ENCODE results near the gene LILRB4.
"Not testable (repeated sequence)": the region's sequence is repeated elsewhere in the genome, so short reads cannot be mapped to it uniquely, and the experiment has no call there.

The LILRB4 gene

DNA sequence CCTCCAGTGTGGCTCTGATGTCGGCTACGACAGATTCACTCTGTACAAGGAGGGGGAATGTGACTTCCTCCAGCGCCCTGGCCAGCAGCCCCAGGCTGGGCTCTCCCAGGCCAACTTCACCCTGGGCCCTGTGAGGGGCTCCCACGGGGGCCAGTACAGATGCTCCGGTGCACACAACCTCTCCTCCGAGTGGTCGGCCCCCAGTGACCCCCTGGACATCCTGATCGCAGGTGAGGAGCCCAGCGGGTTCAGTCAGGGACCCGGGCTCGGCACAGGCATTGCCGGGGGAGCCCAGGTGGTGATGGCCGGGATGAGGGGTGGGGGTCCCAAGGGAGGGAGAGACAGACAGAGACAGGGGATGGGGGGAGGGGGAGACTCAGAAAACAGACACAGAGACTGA, 34.9 kb downstream of the LILRB4 start:
- not testable (repeated sequence) for H3K4ac ChIP-seq (ENCODE audit: low read depth, low read length); H3K79me2 ChIP-seq (ENCODE audit: control insufficient read depth, insufficient read depth, low read length); H3K4me2 ChIP-seq (ENCODE audit: low read length); H2BK5ac ChIP-seq (ENCODE audit: low read length); H3K27me3 ChIP-seq (ENCODE audit: insufficient read depth, low read length, poor library complexity); H3K4me3 ChIP-seq (ENCODE audit: low read length); H2BK15ac ChIP-seq (replicated peaks; ENCODE audit: low read depth); H3K4me1 ChIP-seq (ENCODE audit: control insufficient read depth, low read depth, low read length); DNase-seq; H2BK120ac ChIP-seq (ENCODE audit: low read depth, low read length); H4K8ac ChIP-seq (ENCODE audit: low read depth, low read length); H3K36me3 ChIP-seq (ENCODE audit: control insufficient read depth, insufficient read depth, low read length); H3K18ac ChIP-seq (ENCODE audit: low read length); H3K27ac ChIP-seq (ENCODE audit: low read depth, low read length); H3K9ac ChIP-seq (ENCODE audit: low read length); H3K23ac ChIP-seq (ENCODE audit: low read length); H3K56ac ChIP-seq (ENCODE audit: low read length); H4K5ac ChIP-seq (ENCODE audit: low read length); H2AK5ac ChIP-seq (ENCODE audit: low read length); H3K79me1 ChIP-seq (ENCODE audit: low read length)
- WGBS (ENCODE audit: extremely low coverage, insufficient coverage, low lambda C conversion rate): no CpG with 5 or more reads among the region's 13 CpGs

DNA sequence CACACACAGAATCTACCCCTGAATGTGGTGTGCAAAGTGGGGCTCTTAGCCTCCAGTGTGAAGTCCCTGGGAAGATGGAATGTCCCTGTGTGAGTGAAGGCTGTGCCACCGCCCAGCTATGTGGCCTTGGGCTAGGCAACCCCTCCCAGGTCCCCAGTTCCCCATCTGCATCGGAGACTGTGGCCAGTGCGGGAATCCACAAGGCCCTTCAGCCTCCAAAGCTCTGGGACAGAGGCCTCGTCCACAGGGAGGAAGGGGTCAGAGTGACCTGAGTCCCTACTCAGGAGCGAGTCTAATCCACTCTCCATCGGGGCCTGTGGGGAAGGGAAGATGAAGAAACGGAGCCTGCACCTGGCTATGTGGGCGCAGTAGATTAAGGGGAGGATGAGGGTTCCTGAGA, 42.1 kb downstream of the LILRB4 start:
- no peak overlapping the region for H2BK5ac ChIP-seq (ENCODE audit: low read length)
- no peaks in the 10 kb centered on the region for H3K79me2 ChIP-seq (ENCODE audit: control insufficient read depth, insufficient read depth, low read length)
- H3K18ac ChIP-seq (ENCODE audit: low read length): no peak overlapping the region
- no peak for DNase-seq
- no peaks in the 10 kb centered on the region for H3K36me3 ChIP-seq (ENCODE audit: control insufficient read depth, insufficient read depth, low read length)
- H3K4me1 ChIP-seq (ENCODE audit: control insufficient read depth, low read depth, low read length): no peaks in the 10 kb centered on the region
- H3K23ac ChIP-seq (ENCODE audit: low read length): no peak overlapping the region
- no peaks in the 10 kb centered on the region for H3K27me3 ChIP-seq (ENCODE audit: insufficient read depth, low read length, poor library complexity)
- H2BK120ac ChIP-seq (ENCODE audit: low read depth, low read length): no peak overlapping the region
- H3K4me2 ChIP-seq (ENCODE audit: low read length): no peak overlapping the region
- H4K8ac ChIP-seq (ENCODE audit: low read depth, low read length): no peak overlapping the region
- no peak overlapping the region for H2AK5ac ChIP-seq (ENCODE audit: low read length)
- H4K5ac ChIP-seq (ENCODE audit: low read length): no peak overlapping the region
- WGBS (ENCODE audit: extremely low coverage, insufficient coverage, low lambda C conversion rate): no CpG with 5 or more reads among the region's 8 CpGs
- no peak overlapping the region for H3K9ac ChIP-seq (ENCODE audit: low read length)
- no peaks in the 10 kb centered on the region for H3K79me1 ChIP-seq (ENCODE audit: low read length)
- H3K56ac ChIP-seq (ENCODE audit: low read length): no peak overlapping the region
- H3K27ac ChIP-seq (ENCODE audit: low read depth, low read length): no peak overlapping the region
- no peak overlapping the region for H2BK15ac ChIP-seq (replicated peaks; ENCODE audit: low read depth)
- no peak overlapping the region for H3K4ac ChIP-seq (ENCODE audit: low read depth, low read length)
- no peak overlapping the region for H3K4me3 ChIP-seq (ENCODE audit: low read length)

DNA sequence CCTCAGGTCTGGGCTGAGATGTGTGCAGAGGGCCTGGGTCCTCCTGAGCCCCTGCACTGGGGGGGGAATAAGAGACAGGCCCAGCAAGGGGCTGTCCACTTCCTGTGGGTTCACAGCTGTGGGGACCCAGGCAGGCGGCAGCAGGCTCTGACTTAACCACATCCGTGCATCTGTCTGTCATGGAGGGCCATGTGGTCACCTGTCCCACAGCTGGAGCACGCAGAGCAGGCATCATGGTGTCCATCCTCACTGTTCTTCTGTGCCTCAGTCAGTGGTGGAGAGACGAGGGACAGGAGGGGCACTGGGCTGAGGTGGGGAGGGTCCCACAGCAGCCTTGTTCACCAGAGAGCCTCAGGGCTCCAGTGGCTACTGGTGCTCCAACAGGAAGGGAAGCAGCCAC, 45.2 kb downstream of the LILRB4 start:
- Histone ChIP-seq H3K4me2 (ENCODE audit: low read length) (no peak overlapping the region), H3K23ac (ENCODE audit: low read length) (no peak overlapping the region), H3K4me1 (ENCODE audit: control insufficient read depth, low read depth, low read length) (no peaks in the 10 kb centered on the region), H4K5ac (ENCODE audit: low read length) (no peak overlapping the region), H3K36me3 (ENCODE audit: control insufficient read depth, insufficient read depth, low read length) (no peaks in the 10 kb centered on the region), H3K56ac (ENCODE audit: low read length) (no peak overlapping the region), H3K18ac (ENCODE audit: low read length) (no peak overlapping the region), H3K27ac (ENCODE audit: low read depth, low read length) (no peak overlapping the region), H2BK15ac (replicated peaks; ENCODE audit: low read depth) (no peak overlapping the region), H3K9ac (ENCODE audit: low read length) (no peak overlapping the region), H3K79me1 (ENCODE audit: low read length) (no peaks in the 10 kb centered on the region), H3K27me3 (ENCODE audit: insufficient read depth, low read length, poor library complexity) (no peaks in the 10 kb centered on the region), H3K79me2 (ENCODE audit: control insufficient read depth, insufficient read depth, low read length) (no peaks in the 10 kb centered on the region), H3K4ac (ENCODE audit: low read depth, low read length) (no peak overlapping the region), H2BK120ac (ENCODE audit: low read depth, low read length) (no peak overlapping the region), H3K4me3 (ENCODE audit: low read length) (no peak overlapping the region), H2BK5ac (ENCODE audit: low read length) (no peak overlapping the region), H2AK5ac (ENCODE audit: low read length) (no peak overlapping the region), H4K8ac (ENCODE audit: low read depth, low read length) (no peak overlapping the region)
- whole genome bisulfite sequencing (ENCODE audit: extremely low coverage, insufficient coverage, low lambda C conversion rate): no CpG with 5 or more reads among the region's 4 CpGs
- no peak for DNase-seq

DNA sequence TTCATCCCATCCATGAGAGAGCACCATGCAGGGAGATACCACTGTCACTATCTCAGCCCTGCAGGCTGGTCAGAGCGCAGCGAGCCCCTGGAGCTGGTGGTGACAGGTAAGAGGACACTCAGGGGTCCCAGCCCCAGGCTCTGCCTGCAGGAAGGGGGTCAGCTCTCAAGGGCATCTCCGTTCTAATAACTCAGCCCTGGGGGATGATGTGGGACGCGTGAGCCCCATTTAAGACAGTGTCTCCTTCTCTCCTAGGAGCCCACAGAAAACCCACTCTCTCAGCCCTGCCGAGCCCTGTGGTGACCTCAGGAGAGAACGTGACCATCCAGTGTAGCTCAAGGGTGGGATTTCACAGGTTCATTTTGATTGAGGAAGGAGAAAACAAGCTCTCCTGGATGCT, 46.0 kb downstream of the LILRB4 start:
- no peak overlapping the region for H4K5ac ChIP-seq (ENCODE audit: low read length)
- no peak overlapping the region for H3K56ac ChIP-seq (ENCODE audit: low read length)
- H3K79me1 ChIP-seq (ENCODE audit: low read length): no peaks in the 10 kb centered on the region
- H3K4ac ChIP-seq (ENCODE audit: low read depth, low read length): no peak overlapping the region
- no peak overlapping the region for H3K4me3 ChIP-seq (ENCODE audit: low read length)
- H4K8ac ChIP-seq (ENCODE audit: low read depth, low read length): no peak overlapping the region
- H2AK5ac ChIP-seq (ENCODE audit: low read length): no peak overlapping the region
- no peaks in the 10 kb centered on the region for H3K36me3 ChIP-seq (ENCODE audit: control insufficient read depth, insufficient read depth, low read length)
- no peak overlapping the region for H3K27ac ChIP-seq (ENCODE audit: low read depth, low read length)
- H3K27me3 ChIP-seq (ENCODE audit: insufficient read depth, low read length, poor library complexity): no peaks in the 10 kb centered on the region
- DNase-seq: no peak
- no peak overlapping the region for H3K18ac ChIP-seq (ENCODE audit: low read length)
- H2BK15ac ChIP-seq (replicated peaks; ENCODE audit: low read depth): no peak overlapping the region
- no peak overlapping the region for H3K4me2 ChIP-seq (ENCODE audit: low read length)
- no peak overlapping the region for H2BK5ac ChIP-seq (ENCODE audit: low read length)
- no CpG with 5 or more reads among the region's 7 CpGs for WGBS (ENCODE audit: extremely low coverage, insufficient coverage, low lambda C conversion rate)
- H3K23ac ChIP-seq (ENCODE audit: low read length): no peak overlapping the region
- H2BK120ac ChIP-seq (ENCODE audit: low read depth, low read length): no peak overlapping the region
- no peak overlapping the region for H3K9ac ChIP-seq (ENCODE audit: low read length)
- no peaks in the 10 kb centered on the region for H3K4me1 ChIP-seq (ENCODE audit: control insufficient read depth, low read depth, low read length)
- H3K79me2 ChIP-seq (ENCODE audit: control insufficient read depth, insufficient read depth, low read length): no peaks in the 10 kb centered on the region

- no peak overlapping the region for H3K18ac ChIP-seq (ENCODE audit: low read length)
- DNase-seq: no peak
- no peaks in the 10 kb centered on the region for H3K79me2 ChIP-seq (ENCODE audit: control insufficient read depth, insufficient read depth, low read length)
- no peak overlapping the region for H2AK5ac ChIP-seq (ENCODE audit: low read length)
- no peak overlapping the region for H3K23ac ChIP-seq (ENCODE audit: low read length)
- H3K27ac ChIP-seq (ENCODE audit: low read depth, low read length): no peak overlapping the region
- H2BK5ac ChIP-seq (ENCODE audit: low read length): no peak overlapping the region
- no peaks in the 10 kb centered on the region for H3K36me3 ChIP-seq (ENCODE audit: control insufficient read depth, insufficient read depth, low read length)
- no peak overlapping the region for H3K4me2 ChIP-seq (ENCODE audit: low read length)
- no peak overlapping the region for H3K56ac ChIP-seq (ENCODE audit: low read length)
- no peak overlapping the region for H4K5ac ChIP-seq (ENCODE audit: low read length)
- WGBS (ENCODE audit: extremely low coverage, insufficient coverage, low lambda C conversion rate): no CpG with 5 or more reads among the region's 18 CpGs
- H3K4me1 ChIP-seq (ENCODE audit: control insufficient read depth, low read depth, low read length): no peaks in the 10 kb centered on the region
- no peak overlapping the region for H3K4me3 ChIP-seq (ENCODE audit: low read length)
- no peak overlapping the region for H2BK15ac ChIP-seq (replicated peaks; ENCODE audit: low read depth)
- no peaks in the 10 kb centered on the region for H3K27me3 ChIP-seq (ENCODE audit: insufficient read depth, low read length, poor library complexity)
- no peak overlapping the region for H2BK120ac ChIP-seq (ENCODE audit: low read depth, low read length)
- no peak overlapping the region for H3K9ac ChIP-seq (ENCODE audit: low read length)
- no peak overlapping the region for H4K8ac ChIP-seq (ENCODE audit: low read depth, low read length)
- no peak overlapping the region for H3K4ac ChIP-seq (ENCODE audit: low read depth, low read length)
- no peaks in the 10 kb centered on the region for H3K79me1 ChIP-seq (ENCODE audit: low read length)
These were observed 46.6 kb downstream of the LILRB4 start for GRCh38 chr19:54709212-54709948.

DNA sequence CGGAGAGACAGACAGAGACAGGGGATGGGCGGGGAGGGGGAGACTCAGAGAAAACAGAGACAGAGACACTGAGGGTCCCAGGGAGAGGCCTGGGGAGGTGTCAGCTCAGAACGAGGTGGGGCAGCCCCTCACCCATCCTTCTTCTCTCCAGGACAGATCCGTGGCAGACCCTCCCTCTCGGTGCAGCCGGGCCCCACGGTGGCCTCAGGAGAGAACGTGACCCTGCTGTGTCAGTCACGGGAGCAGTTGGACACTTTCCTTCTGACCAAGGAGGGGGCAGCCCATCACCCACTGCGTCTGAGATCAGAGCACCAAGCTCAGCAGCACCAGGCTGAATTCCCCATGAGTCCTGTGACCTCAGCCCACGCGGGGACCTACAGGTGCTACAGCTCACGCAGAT, 47.2 kb downstream of the LILRB4 start:
- DNase-seq; H3K4me3 ChIP-seq (ENCODE audit: low read length); H4K5ac ChIP-seq (ENCODE audit: low read length); H3K56ac ChIP-seq (ENCODE audit: low read length); H3K36me3 ChIP-seq (ENCODE audit: control insufficient read depth, insufficient read depth, low read length); H3K23ac ChIP-seq (ENCODE audit: low read length); H3K79me1 ChIP-seq (ENCODE audit: low read length); H4K8ac ChIP-seq (ENCODE audit: low read depth, low read length); H3K9ac ChIP-seq (ENCODE audit: low read length); H3K27ac ChIP-seq (ENCODE audit: low read depth, low read length); H3K4me1 ChIP-seq (ENCODE audit: control insufficient read depth, low read depth, low read length); H2AK5ac ChIP-seq (ENCODE audit: low read length); H3K27me3 ChIP-seq (ENCODE audit: insufficient read depth, low read length, poor library complexity); H2BK5ac ChIP-seq (ENCODE audit: low read length); H3K4ac ChIP-seq (ENCODE audit: low read depth, low read length); H2BK120ac ChIP-seq (ENCODE audit: low read depth, low read length); H3K4me2 ChIP-seq (ENCODE audit: low read length); H2BK15ac ChIP-seq (replicated peaks; ENCODE audit: low read depth); H3K18ac ChIP-seq (ENCODE audit: low read length); H3K79me2 ChIP-seq (ENCODE audit: control insufficient read depth, insufficient read depth, low read length): not testable (repeated sequence)
- WGBS (ENCODE audit: extremely low coverage, insufficient coverage, low lambda C conversion rate): no CpG with 5 or more reads among the region's 13 CpGs
